HEK293 (cell line): ENCODE results near the gene CEACAM19.

Experiments used
- GLI2 ChIP-seq: fragments of 450-650 bp; formaldehyde crosslinking; IDR thresholded peaks from 2 replicates; pipeline ENCODE4; 2017; ENCODE audit warnings: missing biosample characterization, missing genetic modification characterization, low read depth, borderline replicate concordance
- GLI4 ChIP-seq: fragments of 450-650 bp; formaldehyde crosslinking; IDR thresholded peaks from 2 replicates; pipeline ENCODE4 v1.5.1; 2016; ENCODE audit warnings: missing biosample characterization, missing genetic modification characterization
- HOXC10 ChIP-seq: sonication (generic); formaldehyde crosslinking; IDR thresholded peaks from 2 replicates; pipeline ENCODE4 v1.8.1; 2023; ENCODE audit warnings: mild to moderate bottlenecking, missing genetic modification reagents
- HOXD13 ChIP-seq: sonication (generic); formaldehyde crosslinking; IDR thresholded peaks from 2 replicates; pipeline ENCODE4 v1.8.0; 2022; ENCODE audit warnings: missing genetic modification reagents, borderline replicate concordance
- KLF1 ChIP-seq: fragments of 450-650 bp; formaldehyde crosslinking; IDR thresholded peaks from 2 replicates; pipeline ENCODE4 v1.5.1; 2016; ENCODE audit warnings: missing biosample characterization, missing genetic modification characterization
- KLF16 ChIP-seq: fragments of 450-650 bp; formaldehyde crosslinking; IDR thresholded peaks from 2 replicates; pipeline ENCODE4 v1.5.1; 2017; ENCODE audit warnings: missing biosample characterization, missing genetic modification characterization
- KLF8 ChIP-seq: fragments of 450-650 bp; formaldehyde crosslinking; IDR thresholded peaks from 2 replicates; pipeline ENCODE4 v1.5.1; 2016; ENCODE audit warnings: missing biosample characterization, missing genetic modification characterization
- OSR2 ChIP-seq: fragments of 450-650 bp; formaldehyde crosslinking; IDR thresholded peaks from 2 replicates; pipeline ENCODE4 v1.5.1; 2016; ENCODE audit warnings: missing biosample characterization, missing genetic modification characterization
- ZBTB1 ChIP-seq: fragments of 450-650 bp; formaldehyde crosslinking; IDR thresholded peaks from 2 replicates; pipeline ENCODE4 v1.5.1; 2016; ENCODE audit warnings: missing biosample characterization, missing genetic modification characterization
- ZFHX2 ChIP-seq: fragments of 450-650 bp; formaldehyde crosslinking; conservative IDR thresholded peaks from 2 replicates; pipeline ENCODE4 v1.5.1; 2016; ENCODE audit warnings: missing biosample characterization, missing genetic modification characterization
- ZNF114 ChIP-seq: fragments of 450-650 bp; formaldehyde crosslinking; IDR thresholded peaks from 2 replicates; pipeline ENCODE4 v1.5.0; 2017; ENCODE audit warnings: missing biosample characterization, missing genetic modification characterization
- ZNF175 ChIP-seq: fragments of 450-650 bp; formaldehyde crosslinking; IDR thresholded peaks from 2 replicates; pipeline ENCODE4 v1.5.1; 2016; ENCODE audit warnings: missing biosample characterization, missing genetic modification characterization
- ZNF214 ChIP-seq: fragments of 450-650 bp; formaldehyde crosslinking; IDR thresholded peaks from 2 replicates; pipeline ENCODE4 v1.5.1; 2017; ENCODE audit warnings: missing biosample characterization, mild to moderate bottlenecking, missing genetic modification characterization, borderline replicate concordance
- ZNF341 ChIP-seq: fragments of 450-650 bp; formaldehyde crosslinking; IDR thresholded peaks from 2 replicates; pipeline ENCODE4; 2016; ENCODE audit warnings: low read depth, missing biosample characterization, missing genetic modification characterization
- ZNF37A ChIP-seq: fragments of 450-650 bp; IDR thresholded peaks from 2 replicates; pipeline ENCODE4 v1.5.1; 2018; ENCODE audit warnings: missing biosample characterization, missing genetic modification characterization
- ZNF416 ChIP-seq: fragments of 450-650 bp; formaldehyde crosslinking; IDR thresholded peaks from 2 replicates; pipeline ENCODE4 v1.5.1; 2016; ENCODE audit warnings: missing biosample characterization, missing genetic modification characterization
- ZNF426 ChIP-seq: fragments of 450-650 bp; formaldehyde crosslinking; IDR thresholded peaks from 2 replicates; pipeline ENCODE4 v1.5.1; 2017; ENCODE audit warnings: missing biosample characterization, missing genetic modification characterization, mild to moderate bottlenecking, inconsistent platforms, moderate library complexity
- ZNF548 ChIP-seq: fragments of 450-650 bp; formaldehyde crosslinking; IDR thresholded peaks from 2 replicates; pipeline ENCODE4 v1.5.1; 2016; ENCODE audit warnings: missing biosample characterization, missing genetic modification characterization
- ZNF626 ChIP-seq: fragments of 450-650 bp; sonication (Bioruptor Pico); formaldehyde crosslinking; IDR thresholded peaks from 2 replicates; pipeline ENCODE4 v1.5.1; 2018; ENCODE audit warnings: missing biosample characterization, missing genetic modification characterization, inconsistent platforms
- ZNF664 ChIP-seq: fragments of 450-650 bp; formaldehyde crosslinking; IDR thresholded peaks from 2 replicates; pipeline ENCODE4 v1.5.1; 2016; ENCODE audit warnings: missing biosample characterization, missing genetic modification characterization
- ZXDB ChIP-seq: fragments of 450-650 bp; formaldehyde crosslinking; IDR thresholded peaks from 2 replicates; pipeline ENCODE4 v1.5.1; 2016; ENCODE audit warnings: missing biosample characterization, missing genetic modification characterization
- TF ChIP-seq, protein P1 (sequence below): fragments of 450-650 bp; IDR thresholded peaks from 2 replicates; pipeline ENCODE4 v1.5.1; 2018; ENCODE audit warnings: missing biosample characterization, mild to moderate bottlenecking, missing genetic modification characterization
- TF ChIP-seq, protein P2 (sequence below): fragments of 450-650 bp; formaldehyde crosslinking; IDR thresholded peaks from 2 replicates; pipeline ENCODE4 v1.5.0; 2017; ENCODE audit warnings: missing biosample characterization, missing genetic modification characterization, borderline replicate concordance
- TF ChIP-seq, protein P3 (sequence below): fragments of 450-650 bp; formaldehyde crosslinking; IDR thresholded peaks from 2 replicates; pipeline ENCODE4 v1.5.1; 2016; ENCODE audit warnings: missing biosample characterization, missing genetic modification characterization, low read depth
- TF ChIP-seq, protein P4 (sequence below): fragments of 450-650 bp; formaldehyde crosslinking; IDR thresholded peaks from 2 replicates; pipeline ENCODE4 v1.5.1; 2017; ENCODE audit warnings: missing biosample characterization, missing genetic modification characterization
- TF ChIP-seq, protein P5 (sequence below): fragments of 450-650 bp; formaldehyde crosslinking; IDR thresholded peaks from 2 replicates; pipeline ENCODE4 v1.5.1; 2017; ENCODE audit warnings: missing biosample characterization, missing genetic modification characterization
- TF ChIP-seq, protein P6 (sequence below): fragments of 450-650 bp; IDR thresholded peaks from 2 replicates; pipeline ENCODE4 v1.5.1; 2018; ENCODE audit warnings: missing biosample characterization, missing genetic modification characterization
- TF ChIP-seq, protein P7 (sequence below): fragments of 450-650 bp; formaldehyde crosslinking; optimal IDR thresholded peaks from 2 replicates; pipeline ENCODE3; 2016; ENCODE audit warnings: missing biosample characterization, mild to moderate bottlenecking, missing genetic modification characterization

The CEACAM19 gene

DNA sequence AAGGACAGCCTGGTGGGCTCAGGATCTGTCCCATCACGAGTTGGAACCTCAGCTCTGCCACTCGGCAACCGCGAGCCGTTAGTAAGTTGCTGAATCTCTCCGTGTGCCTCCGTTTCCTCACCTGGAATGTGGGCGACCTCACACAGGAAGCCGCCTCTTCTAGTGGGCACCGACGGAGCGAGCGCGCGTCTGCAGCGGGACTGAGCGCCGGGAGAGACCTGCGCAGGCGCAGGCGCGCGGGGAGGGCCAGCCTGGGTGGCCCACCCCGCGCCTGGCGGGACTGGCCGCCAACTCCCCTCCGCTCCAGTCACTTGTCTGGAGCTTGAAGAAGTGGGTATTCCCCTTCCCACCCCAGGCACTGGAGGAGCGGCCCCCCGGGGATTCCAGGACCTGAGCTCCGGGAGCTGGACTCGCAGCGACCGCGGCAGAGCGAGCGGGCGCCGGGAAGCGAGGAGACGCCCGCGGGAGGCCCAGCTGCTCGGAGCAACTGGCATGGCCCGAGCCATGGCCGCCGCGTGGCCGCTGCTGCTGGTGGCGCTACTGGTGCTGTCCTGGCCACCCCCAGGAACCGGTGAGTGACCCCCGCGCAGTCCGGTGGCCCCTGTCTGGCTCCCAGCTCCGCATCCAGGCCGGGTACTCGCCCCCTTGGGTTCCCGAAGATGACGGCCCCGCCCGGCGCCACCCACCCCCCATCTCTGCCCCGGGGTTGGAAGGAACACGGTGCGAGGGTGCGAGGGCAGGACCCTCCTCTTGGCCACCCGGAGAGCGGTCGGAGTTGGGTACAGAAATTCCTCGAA is 27.5 kb upstream of the CEACAM19 start, which contains the start of gene PVR (continued):
- TF ChIP-seq, protein P1, sequence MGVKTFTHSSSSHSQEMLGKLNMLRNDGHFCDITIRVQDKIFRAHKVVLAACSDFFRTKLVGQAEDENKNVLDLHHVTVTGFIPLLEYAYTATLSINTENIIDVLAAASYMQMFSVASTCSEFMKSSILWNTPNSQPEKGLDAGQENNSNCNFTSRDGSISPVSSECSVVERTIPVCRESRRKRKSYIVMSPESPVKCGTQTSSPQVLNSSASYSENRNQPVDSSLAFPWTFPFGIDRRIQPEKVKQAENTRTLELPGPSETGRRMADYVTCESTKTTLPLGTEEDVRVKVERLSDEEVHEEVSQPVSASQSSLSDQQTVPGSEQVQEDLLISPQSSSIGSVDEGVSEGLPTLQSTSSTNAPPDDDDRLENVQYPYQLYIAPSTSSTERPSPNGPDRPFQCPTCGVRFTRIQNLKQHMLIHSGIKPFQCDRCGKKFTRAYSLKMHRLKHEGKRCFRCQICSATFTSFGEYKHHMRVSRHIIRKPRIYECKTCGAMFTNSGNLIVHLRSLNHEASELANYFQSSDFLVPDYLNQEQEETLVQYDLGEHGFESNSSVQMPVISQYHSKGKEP (tag by site-specific recombination): no peak
- TF ChIP-seq ZNF626 (tag by site-specific recombination): no peak
- TF ChIP-seq, protein P2, sequence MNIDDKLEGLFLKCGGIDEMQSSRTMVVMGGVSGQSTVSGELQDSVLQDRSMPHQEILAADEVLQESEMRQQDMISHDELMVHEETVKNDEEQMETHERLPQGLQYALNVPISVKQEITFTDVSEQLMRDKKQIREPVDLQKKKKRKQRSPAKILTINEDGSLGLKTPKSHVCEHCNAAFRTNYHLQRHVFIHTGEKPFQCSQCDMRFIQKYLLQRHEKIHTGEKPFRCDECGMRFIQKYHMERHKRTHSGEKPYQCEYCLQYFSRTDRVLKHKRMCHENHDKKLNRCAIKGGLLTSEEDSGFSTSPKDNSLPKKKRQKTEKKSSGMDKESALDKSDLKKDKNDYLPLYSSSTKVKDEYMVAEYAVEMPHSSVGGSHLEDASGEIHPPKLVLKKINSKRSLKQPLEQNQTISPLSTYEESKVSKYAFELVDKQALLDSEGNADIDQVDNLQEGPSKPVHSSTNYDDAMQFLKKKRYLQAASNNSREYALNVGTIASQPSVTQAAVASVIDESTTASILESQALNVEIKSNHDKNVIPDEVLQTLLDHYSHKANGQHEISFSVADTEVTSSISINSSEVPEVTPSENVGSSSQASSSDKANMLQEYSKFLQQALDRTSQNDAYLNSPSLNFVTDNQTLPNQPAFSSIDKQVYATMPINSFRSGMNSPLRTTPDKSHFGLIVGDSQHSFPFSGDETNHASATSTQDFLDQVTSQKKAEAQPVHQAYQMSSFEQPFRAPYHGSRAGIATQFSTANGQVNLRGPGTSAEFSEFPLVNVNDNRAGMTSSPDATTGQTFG (tag by site-specific recombination): no peak
- peak; percentile 95 for TF ChIP-seq ZNF341 (tag by site-specific recombination)
- no peak; the same call in 1 of the 2 replicates for TF ChIP-seq ZXDB (tag by site-specific recombination)
- no peak for TF ChIP-seq GLI4 (tag by site-specific recombination)
- TF ChIP-seq ZNF37A: no peak
- no peak for TF ChIP-seq ZNF416 (tag by site-specific recombination)
- TF ChIP-seq GLI2: no peak
- TF ChIP-seq, protein P3, sequence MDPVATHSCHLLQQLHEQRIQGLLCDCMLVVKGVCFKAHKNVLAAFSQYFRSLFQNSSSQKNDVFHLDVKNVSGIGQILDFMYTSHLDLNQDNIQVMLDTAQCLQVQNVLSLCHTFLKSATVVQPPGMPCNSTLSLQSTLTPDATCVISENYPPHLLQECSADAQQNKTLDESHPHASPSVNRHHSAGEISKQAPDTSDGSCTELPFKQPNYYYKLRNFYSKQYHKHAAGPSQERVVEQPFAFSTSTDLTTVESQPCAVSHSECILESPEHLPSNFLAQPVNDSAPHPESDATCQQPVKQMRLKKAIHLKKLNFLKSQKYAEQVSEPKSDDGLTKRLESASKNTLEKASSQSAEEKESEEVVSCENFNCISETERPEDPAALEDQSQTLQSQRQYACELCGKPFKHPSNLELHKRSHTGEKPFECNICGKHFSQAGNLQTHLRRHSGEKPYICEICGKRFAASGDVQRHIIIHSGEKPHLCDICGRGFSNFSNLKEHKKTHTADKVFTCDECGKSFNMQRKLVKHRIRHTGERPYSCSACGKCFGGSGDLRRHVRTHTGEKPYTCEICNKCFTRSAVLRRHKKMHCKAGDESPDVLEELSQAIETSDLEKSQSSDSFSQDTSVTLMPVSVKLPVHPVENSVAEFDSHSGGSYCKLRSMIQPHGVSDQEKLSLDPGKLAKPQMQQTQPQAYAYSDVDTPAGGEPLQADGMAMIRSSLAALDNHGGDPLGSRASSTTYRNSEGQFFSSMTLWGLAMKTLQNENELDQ (tag by site-specific recombination): no peak
- no peak for TF ChIP-seq ZNF214 (tag by site-specific recombination)
- no peak for TF ChIP-seq HOXC10 (CRISPR knock-in tag)
- TF ChIP-seq, protein P4, sequence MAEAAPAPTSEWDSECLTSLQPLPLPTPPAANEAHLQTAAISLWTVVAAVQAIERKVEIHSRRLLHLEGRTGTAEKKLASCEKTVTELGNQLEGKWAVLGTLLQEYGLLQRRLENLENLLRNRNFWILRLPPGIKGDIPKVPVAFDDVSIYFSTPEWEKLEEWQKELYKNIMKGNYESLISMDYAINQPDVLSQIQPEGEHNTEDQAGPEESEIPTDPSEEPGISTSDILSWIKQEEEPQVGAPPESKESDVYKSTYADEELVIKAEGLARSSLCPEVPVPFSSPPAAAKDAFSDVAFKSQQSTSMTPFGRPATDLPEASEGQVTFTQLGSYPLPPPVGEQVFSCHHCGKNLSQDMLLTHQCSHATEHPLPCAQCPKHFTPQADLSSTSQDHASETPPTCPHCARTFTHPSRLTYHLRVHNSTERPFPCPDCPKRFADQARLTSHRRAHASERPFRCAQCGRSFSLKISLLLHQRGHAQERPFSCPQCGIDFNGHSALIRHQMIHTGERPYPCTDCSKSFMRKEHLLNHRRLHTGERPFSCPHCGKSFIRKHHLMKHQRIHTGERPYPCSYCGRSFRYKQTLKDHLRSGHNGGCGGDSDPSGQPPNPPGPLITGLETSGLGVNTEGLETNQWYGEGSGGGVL (tag by site-specific recombination): peak; percentile 51; the same call in 1 of the 2 replicates
- TF ChIP-seq ZNF175 (tag by site-specific recombination): no peak
- TF ChIP-seq KLF1 (tag by site-specific recombination): peak; percentile 12; the same call in 1 of the 2 replicates
- no peak for TF ChIP-seq ZNF426
- no peak for TF ChIP-seq ZNF548
- peak; percentile 67 for TF ChIP-seq KLF16 (tag by site-specific recombination)
- no peak for TF ChIP-seq OSR2 (tag by site-specific recombination)
- peak; percentile 54 for TF ChIP-seq ZFHX2 (tag by site-specific recombination)
- TF ChIP-seq, protein P5, sequence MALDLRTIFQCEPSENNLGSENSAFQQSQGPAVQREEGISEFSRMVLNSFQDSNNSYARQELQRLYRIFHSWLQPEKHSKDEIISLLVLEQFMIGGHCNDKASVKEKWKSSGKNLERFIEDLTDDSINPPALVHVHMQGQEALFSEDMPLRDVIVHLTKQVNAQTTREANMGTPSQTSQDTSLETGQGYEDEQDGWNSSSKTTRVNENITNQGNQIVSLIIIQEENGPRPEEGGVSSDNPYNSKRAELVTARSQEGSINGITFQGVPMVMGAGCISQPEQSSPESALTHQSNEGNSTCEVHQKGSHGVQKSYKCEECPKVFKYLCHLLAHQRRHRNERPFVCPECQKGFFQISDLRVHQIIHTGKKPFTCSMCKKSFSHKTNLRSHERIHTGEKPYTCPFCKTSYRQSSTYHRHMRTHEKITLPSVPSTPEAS: no peak
- TF ChIP-seq ZNF664 (tag by site-specific recombination): no peak
- TF ChIP-seq, protein P6, sequence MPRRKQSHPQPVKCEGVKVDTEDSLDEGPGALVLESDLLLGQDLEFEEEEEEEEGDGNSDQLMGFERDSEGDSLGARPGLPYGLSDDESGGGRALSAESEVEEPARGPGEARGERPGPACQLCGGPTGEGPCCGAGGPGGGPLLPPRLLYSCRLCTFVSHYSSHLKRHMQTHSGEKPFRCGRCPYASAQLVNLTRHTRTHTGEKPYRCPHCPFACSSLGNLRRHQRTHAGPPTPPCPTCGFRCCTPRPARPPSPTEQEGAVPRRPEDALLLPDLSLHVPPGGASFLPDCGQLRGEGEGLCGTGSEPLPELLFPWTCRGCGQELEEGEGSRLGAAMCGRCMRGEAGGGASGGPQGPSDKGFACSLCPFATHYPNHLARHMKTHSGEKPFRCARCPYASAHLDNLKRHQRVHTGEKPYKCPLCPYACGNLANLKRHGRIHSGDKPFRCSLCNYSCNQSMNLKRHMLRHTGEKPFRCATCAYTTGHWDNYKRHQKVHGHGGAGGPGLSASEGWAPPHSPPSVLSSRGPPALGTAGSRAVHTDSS (tag by site-specific recombination): no peak
- TF ChIP-seq ZBTB1 (tag by site-specific recombination): no peak
- TF ChIP-seq, protein P7, sequence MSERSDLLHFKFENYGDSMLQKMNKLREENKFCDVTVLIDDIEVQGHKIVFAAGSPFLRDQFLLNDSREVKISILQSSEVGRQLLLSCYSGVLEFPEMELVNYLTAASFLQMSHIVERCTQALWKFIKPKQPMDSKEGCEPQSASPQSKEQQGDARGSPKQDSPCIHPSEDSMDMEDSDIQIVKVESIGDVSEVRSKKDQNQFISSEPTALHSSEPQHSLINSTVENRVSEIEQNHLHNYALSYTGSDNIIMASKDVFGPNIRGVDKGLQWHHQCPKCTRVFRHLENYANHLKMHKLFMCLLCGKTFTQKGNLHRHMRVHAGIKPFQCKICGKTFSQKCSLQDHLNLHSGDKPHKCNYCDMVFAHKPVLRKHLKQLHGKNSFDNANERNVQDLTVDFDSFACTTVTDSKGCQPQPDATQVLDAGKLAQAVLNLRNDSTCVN (tag by site-specific recombination): peak; percentile 79
- no peak; the same call in none of the 2 replicates for TF ChIP-seq KLF8 (tag by site-specific recombination)
- TF ChIP-seq ZNF114 (tag by site-specific recombination): no peak
- TF ChIP-seq HOXD13 (CRISPR knock-in tag): no peak
